H1 (cell line): ENCODE results near the gene FBLIM1. TPM values are rescaled to one million over a fixed set of nuclear protein-coding genes. Genes with fewer than 3 reads are reported as not detected.
A peak's percentile ranks its signal among the peaks of the same experiment; 100 is the strongest.

Experiments
- KDM1A ChIP-seq: fragments of 200-600, 300-600 bp; sonication (generic); IDR thresholded peaks from 2 replicates; pipeline ENCODE4 v1.7.1; 2016; ENCODE audit warnings: mild to moderate bottlenecking, low read length, borderline replicate concordance
- PHF8 ChIP-seq: fragments of 200-600 bp; sonication (generic); conservative IDR thresholded peaks from 2 replicates; pipeline ENCODE4 v1.7.1; 2012; ENCODE audit warnings: low read depth, mild to moderate bottlenecking, inconsistent platforms, low read length, moderate library complexity
- SIN3A ChIP-seq, 2 experiments: IDR thresholded peaks in 1 of 2; conservative IDR thresholded peaks in 1 of 2; 2 replicates each; pipeline ENCODE4 v1.6.1; 2011 to 2012; ENCODE audit warnings: low read length in 2 of 2, improper control_type of control experiment in 1 of 2, low read depth in 1 of 2, mild to moderate bottlenecking in 1 of 2
- polyA plus RNA-seq, 7 experiments: library from polyadenylated mRNA; depleted of rRNA in 3 of 7; stranded (reverse) in 5 of 7; unstranded in 2 of 7; fragments of >200 nt in 5 of 7; fragments of 200-250 nt in 2 of 7; gene quantifications; 1 replicate in 5 of 7; 2 replicates in 1 of 7; 4 replicates in 1 of 7; pipeline versions ENCODE4 v1.2.1 to v1.2.3, GENCODE V29; 2011 to 2013; ENCODE audit warnings: missing spikeins in 2 of 7, mixed read lengths in 2 of 7
- total RNA-seq: library from RNA; stranded (reverse); fragmentation: NEBNext Ultra II Directional; extraction: Animal tissue kit (Norgen Biotek cat#: 25700); gene quantifications from 2 replicates; pipeline ENCODE4 v1.2.1, GENCODE V29; 2021

FBLIM1 gene
- total and polyA plus RNA-seq, 2 of the 8 experiments (the other 6 are each of a cell fraction or from before 2014, with no cell fraction given): 66.6 to 66.7 TPM

- 0 out of 2 replicates have a peak, but pooled peaks have one; percentile 2 for TF ChIP-seq PHF8
- TF ChIP-seq SIN3A (conservative IDR thresholded peaks at IDR 0.05 in 1 of 2, IDR thresholded peaks at IDR 0.05 in 1 of 2; ENCODE audit: low read depth in 1 of 2, low read length in 2 of 2): peak in 1 of 2 experiments; percentile 49; a peak in 1 of 4 replicates
- peak; percentile 95; the same call in 1 of the 2 replicates for TF ChIP-seq KDM1A
These were observed 836 bp upstream of the FBLIM1 start (continued) for GRCh38 chr1:15757575-15758342.
